Naive thymus-derived CD4-positive, alpha-beta T cell (primary cell): Measurements from ENCODE around the gene MRC2. TPM values are rescaled to one million over a fixed set of nuclear protein-coding genes. Genes with fewer than 3 reads are reported as not detected.

ENCODE experiments used
- ATAC-seq: fragments of 150-1000 bp; cut with Tn5 transposase; 2 replicates; pipeline ENCODE4 v1.10.0; 2021; ENCODE audit warnings: mild to moderate bottlenecking, moderate library complexity
- CTCF ChIA-PET: fragments of 350-600 bp; sonication (Branson Sonifier 250); formaldehyde crosslinking; loops from one replicate; lab custom pipeline; 2021; ENCODE audit warnings: antibody characterized with exemption; lab: Charles Lee
- POLR2A ChIA-PET: fragments of 350-600 bp; sonication (Branson Sonifier 250); formaldehyde crosslinking; loops from one replicate; lab custom pipeline; 2021; ENCODE audit warnings: antibody characterized with exemption, inconsistent platforms; lab: Charles Lee
- DNase-seq, 9 donors: peaks; one replicate each; pipeline versions ENCODE4 v3.0.0 to v3.0.0-alpha.2; 2020 to 2022; ENCODE audit warnings: mixed read lengths in 1 of 9
- H3K27ac ChIP-seq: one replicate; pipeline ENCODE4 v1.7.0; 2013; ENCODE audit warnings: mild to moderate bottlenecking, low read depth, low read length, moderate library complexity
- H3K27me3 ChIP-seq, 2 donors: one replicate each; pipeline ENCODE4 v1.7.0; 2013; ENCODE audit warnings: low read length in 2 of 2, mild to moderate bottlenecking in 2 of 2, moderate library complexity in 2 of 2; ENCODE audit not compliant: control insufficient read depth in 2 of 2, insufficient read depth in 2 of 2
- H3K36me3 ChIP-seq, 3 experiments: 1 replicate in 2 of 3; 2 replicates in 1 of 3; pipeline ENCODE4 v1.7.0; 2013; ENCODE audit warnings: low read length in 3 of 3, mild to moderate bottlenecking in 3 of 3, moderate library complexity in 1 of 3; ENCODE audit not compliant: insufficient read depth in 3 of 3, control insufficient read depth in 2 of 3
- H3K4me1 ChIP-seq, 2 donors: one replicate each; pipeline ENCODE4 v1.7.0; 2013; ENCODE audit warnings: low read length in 2 of 2, mild to moderate bottlenecking in 2 of 2, moderate library complexity in 1 of 2; ENCODE audit not compliant: control insufficient read depth in 2 of 2, insufficient read depth in 2 of 2
- H3K4me3 ChIP-seq: 2 replicates; pipeline ENCODE4 v1.7.0; 2013; ENCODE audit warnings: mild to moderate bottlenecking, low read length
- H3K9me3 ChIP-seq, 3 experiments: 1 replicate in 2 of 3; 2 replicates in 1 of 3; pipeline ENCODE4 v1.7.0; 2013; ENCODE audit warnings: low read length in 3 of 3; ENCODE audit not compliant: control insufficient read depth in 2 of 3
- H3K27ac Mint-ChIP-seq, 9 donors: one replicate each; pipeline ENCODE4 v1.8.0; 2020 to 2022; ENCODE audit warnings: mixed read lengths in 9 of 9, mild to moderate bottlenecking in 8 of 9, moderate library complexity in 5 of 9, inconsistent platforms in 2 of 9
- H3K27me3 Mint-ChIP-seq, 5 donors: one replicate each; pipeline ENCODE4 v1.8.0; 2021 to 2022; ENCODE audit warnings: mixed read lengths in 5 of 5, mild to moderate bottlenecking in 1 of 5
- H3K36me3 Mint-ChIP-seq, 5 donors: one replicate each; pipeline ENCODE4 v1.8.0; 2020 to 2022; ENCODE audit warnings: mixed read lengths in 5 of 5, mild to moderate bottlenecking in 3 of 5, inconsistent platforms in 1 of 5
- H3K4me1 Mint-ChIP-seq, 7 donors: one replicate each; pipeline ENCODE4 v1.8.0; 2020 to 2022; ENCODE audit warnings: mixed read lengths in 7 of 7, mild to moderate bottlenecking in 3 of 7, inconsistent platforms in 1 of 7
- H3K4me3 Mint-ChIP-seq, 10 donors: one replicate each; pipeline ENCODE4 v1.8.0; 2020 to 2022; ENCODE audit warnings: mild to moderate bottlenecking in 10 of 10, mixed read lengths in 10 of 10, moderate library complexity in 6 of 10, inconsistent platforms in 2 of 10
- H3K9me3 Mint-ChIP-seq, 11 donors: one replicate each; pipeline ENCODE4 v1.8.0; 2020 to 2022; ENCODE audit warnings: mixed read lengths in 11 of 11, mild to moderate bottlenecking in 4 of 11, inconsistent platforms in 1 of 11, moderate library complexity in 1 of 11
- intact Hi-C, 2 donors: fragments of 100-400 bp; cut with micrococcal nuclease; formaldehyde crosslinking; loops; one replicate each; pipeline ENCODE4 v1.15.1; 2023
- polyA plus RNA-seq, 2 donors: library from polyadenylated mRNA; unstranded; fragments of 300-500 nt; fragmentation: Illumina TruSeq; gene quantifications; one replicate each; pipeline ENCODE4 v1.2.3, GENCODE V29; 2021
- total RNA-seq, 6 experiments: library from RNA in 5 of 6; stranded (reverse) in 5 of 6; gene quantifications; 1 replicate in 5 of 6; 2 replicates in 1 of 6; pipeline ENCODE4 v1.2.3 and lab custom pipeline; 2021 to 2026

Gene MRC2
- total and polyA plus RNA-seq, 7 experiments from 2014 or later: 0.11 to 3.4 (median 2.2) TPM

GRCh38 chr17:62738281-62738680 lies 110.8 kb downstream of the MRC2 start:
- H3K27ac Mint-ChIP-seq: no peak overlapping the region
- H3K4me1 Mint-ChIP-seq: no peaks in the 10 kb centered on the region
- POLR2A ChIA-PET: no interaction called here
- H3K36me3 Mint-ChIP-seq: no peaks in the 10 kb centered on the region
- no peak overlapping the region for H3K4me3 Mint-ChIP-seq
- no peaks in the 10 kb centered on the region for H3K9me3 Mint-ChIP-seq
- no peak for ATAC-seq
- H3K27me3 ChIP-seq: no peaks in the 10 kb centered on the region
- CTCF ChIA-PET: no interaction called here
- H3K27me3 Mint-ChIP-seq: peaks cover 0 to 36% (median 0%) of the 10 kb centered on the region in 5 donors
- H3K27ac ChIP-seq: no peak overlapping the region
- no peaks in the 10 kb centered on the region for H3K36me3 ChIP-seq
- no peak for DNase-seq
- H3K4me3 ChIP-seq: no peak overlapping the region
- H3K9me3 ChIP-seq: no peaks in the 10 kb centered on the region
- H3K4me1 ChIP-seq: no peaks in the 10 kb centered on the region
- intact Hi-C loops: no loop called here

GRCh38 chr17:62739645-62740388 lies 112.3 kb downstream of the MRC2 start:
- peaks cover 0 to 27% (median 5%) of the 10 kb centered on the region in 5 donors for H3K27me3 Mint-ChIP-seq
- ChIA-PET POLR2A (no interaction called here), CTCF (no interaction called here)

GRCh38 chr17:62741290-62741689 lies 113.8 kb downstream of the MRC2 start:
- peaks cover 0 to 21% (median 5%) of the 10 kb centered on the region in 5 donors for H3K27me3 Mint-ChIP-seq
- peaks cover 0 to 1% (median 0%) of the 10 kb centered on the region in 11 donors for H3K9me3 Mint-ChIP-seq
- POLR2A ChIA-PET: no interaction called here
- no peak for ATAC-seq
- no peak overlapping the region for H3K4me3 Mint-ChIP-seq
- no peak for DNase-seq
- intact Hi-C loops: no loop called here
- no peaks in the 10 kb centered on the region for H3K27me3 ChIP-seq
- no peak overlapping the region for H3K4me3 ChIP-seq
- H3K27ac Mint-ChIP-seq: no peak overlapping the region
- no peak overlapping the region for H3K27ac ChIP-seq
- H3K36me3 Mint-ChIP-seq: peaks cover 0 to 3% (median 0%) of the 10 kb centered on the region in 5 donors
- no peaks in the 10 kb centered on the region for H3K4me1 Mint-ChIP-seq
- H3K36me3 ChIP-seq: no peaks in the 10 kb centered on the region
- CTCF ChIA-PET: no interaction called here
- H3K9me3 ChIP-seq: no peaks in the 10 kb centered on the region
- H3K4me1 ChIP-seq: no peaks in the 10 kb centered on the region

More at GRCh38 chr17:62739645-62740388, 112.3 kb downstream of the MRC2 start:
- no peaks in the 10 kb centered on the region for H3K9me3 ChIP-seq
- Mint-ChIP-seq H3K27ac (no peak overlapping the region), H3K9me3 (no peaks in the 10 kb centered on the region), H3K4me1 (no peaks in the 10 kb centered on the region), H3K4me3 (no peak overlapping the region), H3K36me3 (no peaks in the 10 kb centered on the region)
- H3K4me1 ChIP-seq: no peaks in the 10 kb centered on the region
- H3K27me3 ChIP-seq: no peaks in the 10 kb centered on the region
- H3K36me3 ChIP-seq: no peaks in the 10 kb centered on the region
- DNase-seq: no peak
- no peak overlapping the region for H3K27ac ChIP-seq
- ATAC-seq: no peak
- intact Hi-C loops: no loop called here
- H3K4me3 ChIP-seq: no peak overlapping the region

Other genes starting within 250 kb of the MRC2 start
- gene EFCAB3, start 247.1 kb upstream of the MRC2 start, total RNA-seq: not detected
- gene EFCAB3, start 247.1 kb upstream of the MRC2 start, polyA plus RNA-seq: not detected
- gene METTL2A, start 203.8 kb upstream of the MRC2 start, total RNA-seq: 10 to 100 TPM in 4 of 5 experiments, 1 to 10 TPM in 1; 8.8 to 20.9 (median 15.2) TPM
- gene METTL2A, start 203.8 kb upstream of the MRC2 start, polyA plus RNA-seq: 10 to 100 TPM; 14.7 to 18.1 TPM
- 10 to 100 TPM; 48.1 to 84.8 (median 68.6) TPM for gene TLK2, start 148.8 kb upstream of the MRC2 start, total RNA-seq
- gene TLK2, start 148.8 kb upstream of the MRC2 start, polyA plus RNA-seq: 10 to 100 TPM in 1 of 2 donors, 1 to 10 TPM in 1; 7.6 to 12.0 TPM
- gene MARCHF10, start 180.6 kb downstream of the MRC2 start, total RNA-seq: under 1 TPM in 1 of 5 experiments, not detected in 4; 0.29 TPM
- under 1 TPM; 0.13 to 0.43 TPM for gene MARCHF10, start 180.6 kb downstream of the MRC2 start, polyA plus RNA-seq